HFF-Myc (cell line): ENCODE measurements around the gene SLC35B4.
A peak's percentile ranks its signal among the peaks of the same experiment; 100 is the strongest.

ENCODE experiments used
- DNase-seq: peaks from one replicate; pipeline ENCODE4 v3.0.0-alpha.2; 2011; ENCODE audit warnings: low read depth; ENCODE audit errors: extremely low read depth
- H3K4me3 ChIP-seq: replicated peaks from 2 replicates; pipeline ENCODE4 v1.5.1; 2011; ENCODE audit warnings: low read depth, mild to moderate bottlenecking, control low read depth, low read length
- TF ChIP-seq, protein P1 (sequence below): IDR thresholded peaks from 2 replicates; pipeline ENCODE4 v1.5.1; 2012; ENCODE audit warnings: mild to moderate bottlenecking, low read depth, low read length, control low read depth; ENCODE audit errors: missing control alignments

Gene SLC35B4

GRCh38 chr7:134324107-134324506, 7.4 kb upstream of the SLC35B4 start:
- DNase-seq = no peak
- H3K4me3 ChIP-seq = no peak overlapping the region
- TF ChIP-seq, protein P1, sequence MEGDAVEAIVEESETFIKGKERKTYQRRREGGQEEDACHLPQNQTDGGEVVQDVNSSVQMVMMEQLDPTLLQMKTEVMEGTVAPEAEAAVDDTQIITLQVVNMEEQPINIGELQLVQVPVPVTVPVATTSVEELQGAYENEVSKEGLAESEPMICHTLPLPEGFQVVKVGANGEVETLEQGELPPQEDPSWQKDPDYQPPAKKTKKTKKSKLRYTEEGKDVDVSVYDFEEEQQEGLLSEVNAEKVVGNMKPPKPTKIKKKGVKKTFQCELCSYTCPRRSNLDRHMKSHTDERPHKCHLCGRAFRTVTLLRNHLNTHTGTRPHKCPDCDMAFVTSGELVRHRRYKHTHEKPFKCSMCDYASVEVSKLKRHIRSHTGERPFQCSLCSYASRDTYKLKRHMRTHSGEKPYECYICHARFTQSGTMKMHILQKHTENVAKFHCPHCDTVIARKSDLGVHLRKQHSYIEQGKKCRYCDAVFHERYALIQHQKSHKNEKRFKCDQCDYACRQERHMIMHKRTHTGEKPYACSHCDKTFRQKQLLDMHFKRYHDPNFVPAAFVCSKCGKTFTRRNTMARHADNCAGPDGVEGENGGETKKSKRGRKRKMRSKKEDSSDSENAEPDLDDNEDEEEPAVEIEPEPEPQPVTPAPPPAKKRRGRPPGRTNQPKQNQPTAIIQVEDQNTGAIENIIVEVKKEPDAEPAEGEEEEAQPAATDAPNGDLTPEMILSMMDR = no peak

- no peak overlapping the region for H3K4me3 ChIP-seq
- TF ChIP-seq, protein P1 = no peak
- DNase-seq = no peak
Measured at GRCh38 chr7:134320201-134320600, 3.5 kb upstream of the SLC35B4 start.

- TF ChIP-seq, protein P1 = no peak
- H3K4me3 ChIP-seq = no peak overlapping the region
- no peak for DNase-seq
Measured at GRCh38 chr7:134318443-134318842, 1.7 kb upstream of the SLC35B4 start.

DNA sequence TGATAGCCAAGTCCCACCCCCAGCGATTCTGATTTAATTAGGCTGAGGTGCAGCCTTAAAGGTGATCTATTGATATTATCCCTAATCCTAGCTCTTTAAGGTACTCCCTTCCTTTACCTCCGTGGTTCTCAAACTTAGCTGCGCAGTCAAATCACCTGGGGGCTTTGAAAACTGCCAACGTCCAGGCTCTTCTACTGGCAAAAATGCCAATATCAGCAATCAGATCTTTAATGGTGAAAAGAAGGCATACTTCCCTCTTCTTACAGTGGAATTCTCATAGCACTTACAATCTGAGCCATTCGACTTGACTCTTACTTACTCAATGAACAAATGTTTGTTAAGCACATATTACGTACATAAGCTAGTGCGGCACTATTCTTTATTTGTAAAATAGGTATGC, 704 bp upstream of the SLC35B4 start:
- peak overlapping the region; percentile 64 for H3K4me3 ChIP-seq
- DNase-seq = no peak
- TF ChIP-seq, protein P1 = no peak

GRCh38 chr7:134315679-134316538, 821 bp downstream of the SLC35B4 start:
- peak overlapping the region; percentile 64 for H3K4me3 ChIP-seq
- no peak for DNase-seq
- TF ChIP-seq, protein P1 = no peak

- no peak for DNase-seq
- TF ChIP-seq, protein P1 = no peak
- H3K4me3 ChIP-seq = no peak overlapping the region
Measured at GRCh38 chr7:134313543-134313942, 3.2 kb downstream of the SLC35B4 start.
